ENCODE data around the gene USP20.
A peak's percentile ranks its signal among the peaks of the same experiment; 100 is the strongest.

Gene USP20

DNA sequence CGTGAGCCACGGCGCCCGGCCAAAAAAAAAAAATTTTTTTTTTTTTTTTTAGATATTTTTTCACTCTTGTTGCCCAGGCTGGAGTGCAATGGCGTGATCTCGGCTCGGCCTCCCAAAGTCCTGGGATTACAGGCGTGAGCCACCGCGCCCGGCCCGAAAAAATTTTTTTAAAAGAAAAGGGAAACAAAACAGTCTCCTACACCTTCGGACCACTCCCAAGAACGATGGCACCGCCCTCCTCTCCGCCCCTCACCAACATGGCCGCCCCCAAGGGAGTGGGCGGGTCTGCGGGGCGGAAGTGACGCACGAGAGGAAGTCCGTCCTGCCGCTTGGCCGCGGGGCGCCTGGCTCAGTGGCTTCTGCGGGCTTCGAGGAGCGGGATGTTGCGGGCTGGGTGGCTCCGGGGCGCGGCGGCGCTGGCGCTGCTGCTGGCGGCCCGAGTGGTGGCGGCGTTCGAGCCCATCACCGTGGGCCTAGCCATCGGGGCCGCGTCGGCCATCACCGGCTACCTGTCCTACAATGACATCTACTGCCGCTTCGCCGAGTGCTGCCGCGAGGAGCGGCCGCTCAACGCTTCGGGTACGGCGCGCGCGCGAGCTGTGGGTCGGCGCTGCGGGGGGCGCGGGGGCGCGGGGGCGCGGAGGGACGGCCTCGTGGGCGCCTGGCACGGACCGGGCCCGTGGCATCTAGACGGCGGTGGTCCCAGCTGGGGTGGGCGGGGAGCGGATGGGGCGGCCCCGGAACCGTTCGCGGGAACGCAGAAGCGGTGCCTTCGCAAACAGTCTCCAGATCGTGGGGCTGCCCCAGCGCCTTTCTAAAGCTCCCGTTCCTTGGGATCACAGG, 32.2 kb upstream of the USP20 start, which contains the start of gene TOR1B:
Gene TOR1B (plus strand): TSS at position 352 of the 843 bp plus-strand sequence. CDS start 29 bp downstream, at position 381.
- in situ Hi-C loops (cut with MboI; ENCODE audit: low sequenced_read_pairs, unreplicated experiment), result no loop called here
- DNase-seq (ENCODE audit: low spot score), result peak; percentile 95
- TF ChIP-seq, protein P1, sequence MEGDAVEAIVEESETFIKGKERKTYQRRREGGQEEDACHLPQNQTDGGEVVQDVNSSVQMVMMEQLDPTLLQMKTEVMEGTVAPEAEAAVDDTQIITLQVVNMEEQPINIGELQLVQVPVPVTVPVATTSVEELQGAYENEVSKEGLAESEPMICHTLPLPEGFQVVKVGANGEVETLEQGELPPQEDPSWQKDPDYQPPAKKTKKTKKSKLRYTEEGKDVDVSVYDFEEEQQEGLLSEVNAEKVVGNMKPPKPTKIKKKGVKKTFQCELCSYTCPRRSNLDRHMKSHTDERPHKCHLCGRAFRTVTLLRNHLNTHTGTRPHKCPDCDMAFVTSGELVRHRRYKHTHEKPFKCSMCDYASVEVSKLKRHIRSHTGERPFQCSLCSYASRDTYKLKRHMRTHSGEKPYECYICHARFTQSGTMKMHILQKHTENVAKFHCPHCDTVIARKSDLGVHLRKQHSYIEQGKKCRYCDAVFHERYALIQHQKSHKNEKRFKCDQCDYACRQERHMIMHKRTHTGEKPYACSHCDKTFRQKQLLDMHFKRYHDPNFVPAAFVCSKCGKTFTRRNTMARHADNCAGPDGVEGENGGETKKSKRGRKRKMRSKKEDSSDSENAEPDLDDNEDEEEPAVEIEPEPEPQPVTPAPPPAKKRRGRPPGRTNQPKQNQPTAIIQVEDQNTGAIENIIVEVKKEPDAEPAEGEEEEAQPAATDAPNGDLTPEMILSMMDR (IDR thresholded peaks at IDR 0.05; ENCODE audit: borderline replicate concordance, control extremely low read depth, extremely low read depth, insufficient read depth, missing control alignments), result no peak

DNA sequence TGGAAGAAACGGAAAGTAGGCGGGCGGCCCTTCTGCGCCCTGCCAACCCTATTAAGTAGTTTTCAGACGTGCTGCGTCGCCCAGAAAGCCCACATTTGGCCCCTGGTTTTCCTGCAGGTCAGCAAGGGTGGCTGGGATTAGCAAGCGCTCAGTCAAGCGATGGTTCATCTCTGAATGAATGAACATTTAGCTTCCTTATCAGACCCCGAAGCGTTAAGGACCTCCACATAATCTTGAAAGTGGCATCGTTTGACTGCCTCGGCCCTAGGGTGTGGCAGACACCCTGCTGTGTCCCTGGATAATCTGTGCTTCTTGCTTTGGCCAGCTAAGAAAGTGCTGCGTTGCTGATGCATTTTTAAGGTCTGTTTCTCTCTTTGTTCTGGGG, 31.6 kb upstream of the USP20 start:
- TF ChIP-seq, protein P1 (IDR thresholded peaks at IDR 0.05; ENCODE audit: borderline replicate concordance, control extremely low read depth, extremely low read depth, insufficient read depth, missing control alignments), result no peak
- in situ Hi-C loops (cut with MboI; ENCODE audit: low sequenced_read_pairs, unreplicated experiment), result no loop called here
- DNase-seq (ENCODE audit: low spot score), result no peak

DNA sequence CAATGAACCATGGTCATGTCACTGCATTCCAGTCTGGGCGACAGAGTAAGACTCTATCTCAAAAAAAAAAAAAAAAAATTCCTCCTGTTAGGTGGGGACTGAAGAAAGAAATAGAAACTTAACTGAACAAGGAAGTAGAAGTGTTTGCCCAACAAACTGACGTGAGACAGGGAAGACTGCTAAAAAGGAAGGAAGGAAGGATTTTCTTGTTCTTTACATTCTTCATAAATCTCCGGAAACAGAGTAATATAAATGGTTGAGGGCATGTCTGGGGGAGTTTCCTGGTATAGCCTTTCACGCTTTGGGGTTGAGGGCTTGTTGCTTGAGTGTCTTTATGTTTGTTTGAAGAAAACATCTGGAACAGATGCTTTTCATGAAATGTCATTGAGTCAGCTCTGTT, 29.2 kb upstream of the USP20 start:
- DNase-seq (ENCODE audit: low spot score), result no peak
- TF ChIP-seq, protein P1 (IDR thresholded peaks at IDR 0.05; ENCODE audit: borderline replicate concordance, control extremely low read depth, extremely low read depth, insufficient read depth, missing control alignments), result no peak
- in situ Hi-C loops (cut with MboI; ENCODE audit: low sequenced_read_pairs, unreplicated experiment), result no loop called here

DNA sequence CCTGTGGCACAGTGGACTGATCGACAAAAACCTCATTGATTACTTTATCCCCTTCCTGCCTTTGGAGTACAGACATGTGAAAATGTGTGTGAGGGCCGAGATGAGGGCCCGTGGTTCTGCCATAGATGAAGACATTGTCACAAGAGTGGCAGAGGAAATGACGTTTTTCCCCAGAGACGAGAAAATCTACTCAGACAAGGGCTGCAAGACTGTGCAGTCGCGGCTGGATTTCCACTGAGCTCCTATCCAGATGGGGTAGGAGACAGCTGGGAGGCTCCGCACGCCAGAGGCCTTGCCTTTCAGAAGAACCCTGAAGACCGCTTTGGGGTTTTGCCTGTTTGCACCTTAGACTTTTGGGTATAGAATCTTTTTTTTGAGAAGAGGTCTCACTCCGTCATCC, 25.9 kb upstream of the USP20 start:
- TF ChIP-seq, protein P1 (IDR thresholded peaks at IDR 0.05; ENCODE audit: borderline replicate concordance, control extremely low read depth, extremely low read depth, insufficient read depth, missing control alignments), result no peak
- no peak for DNase-seq (ENCODE audit: low spot score)
- in situ Hi-C loops (cut with MboI; ENCODE audit: low sequenced_read_pairs, unreplicated experiment), result no loop called here

DNA sequence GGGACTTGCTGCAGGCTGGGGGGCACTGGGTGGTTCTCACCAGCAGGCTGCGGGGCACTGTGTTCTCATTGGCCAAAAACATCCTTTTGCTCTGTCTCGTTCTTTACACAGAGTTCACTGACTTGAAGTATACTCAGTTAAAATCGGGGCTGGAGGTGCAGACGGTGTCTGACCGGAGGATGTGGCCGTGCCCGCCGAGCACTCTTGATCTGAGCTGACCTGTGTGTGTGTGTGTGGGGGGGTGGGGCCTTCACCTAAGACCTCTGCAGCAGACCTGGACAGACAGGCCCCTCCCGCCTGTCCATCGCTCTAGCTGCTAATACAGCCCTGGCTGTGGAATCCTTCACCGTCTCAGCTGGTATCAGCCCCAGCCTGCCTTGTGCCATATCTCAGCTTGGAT, 25.1 kb upstream of the USP20 start:
- DNase-seq (ENCODE audit: low spot score), result no peak
- in situ Hi-C loops (cut with MboI; ENCODE audit: low sequenced_read_pairs, unreplicated experiment), result no loop called here
- TF ChIP-seq, protein P1 (IDR thresholded peaks at IDR 0.05; ENCODE audit: borderline replicate concordance, control extremely low read depth, extremely low read depth, insufficient read depth, missing control alignments), result no peak

DNA sequence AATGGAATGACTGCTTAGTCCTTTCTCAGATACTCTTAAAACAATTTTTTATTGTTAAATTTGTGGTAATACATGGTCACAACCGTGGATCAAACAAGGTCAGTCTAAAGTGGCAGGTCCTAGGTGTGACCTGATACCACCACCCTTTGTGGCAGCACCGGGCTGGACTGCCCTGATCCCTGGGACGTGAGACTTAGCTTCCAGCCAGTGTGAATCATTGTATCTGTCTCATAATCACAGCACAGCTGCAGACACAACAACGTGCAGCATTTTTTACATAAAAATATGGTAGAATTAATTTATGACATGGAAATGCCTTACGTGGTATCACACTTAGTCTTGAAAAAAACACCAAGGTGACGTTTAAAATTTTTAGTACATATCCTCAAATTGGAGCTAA, 24.5 kb upstream of the USP20 start:
- TF ChIP-seq, protein P1 (IDR thresholded peaks at IDR 0.05; ENCODE audit: borderline replicate concordance, control extremely low read depth, extremely low read depth, insufficient read depth, missing control alignments), result no peak
- no peak for DNase-seq (ENCODE audit: low spot score)

More for the DNA sequence above, 24.5 kb upstream of the USP20 start:
- in situ Hi-C loops (cut with MboI; ENCODE audit: low sequenced_read_pairs, unreplicated experiment), result no loop called here

Data from GM13976 (cell line).